22Rv1 (cell line): ENCODE data around the gene LMNTD1.

Source experiments
- ZFX ChIP-seq: fragments of 450-650 bp; IDR thresholded peaks from 2 replicates; pipeline ENCODE4 v1.6.1; 2017; ENCODE audit warnings: antibody characterized with exemption, borderline replicate concordance
- TF ChIP-seq, protein P1 (sequence below): fragments of 450-650 bp; IDR thresholded peaks from 2 replicates; pipeline ENCODE4 v1.5.1; 2017; ENCODE audit warnings: mild to moderate bottlenecking

DNA sequence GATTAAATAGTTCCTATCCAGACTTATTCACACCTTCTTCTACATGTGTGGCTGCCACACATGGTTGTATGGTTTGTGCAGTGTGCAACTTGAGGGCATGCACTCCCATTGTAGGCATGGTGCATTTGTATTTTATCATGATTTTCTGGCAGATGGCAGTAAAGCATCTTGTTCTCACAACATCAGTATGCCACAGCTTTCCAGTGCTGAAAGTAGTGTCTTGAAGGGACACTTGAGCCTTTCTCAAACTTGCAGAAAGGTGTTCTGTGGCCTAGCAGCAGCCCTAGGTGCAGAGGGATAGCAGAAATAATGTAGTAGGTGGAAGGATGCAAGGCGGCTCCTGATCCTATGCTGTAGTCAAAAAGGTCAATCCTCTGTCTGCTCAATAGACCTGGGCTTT, 72.9 kb downstream of the LMNTD1 start:
- TF ChIP-seq, protein P1, sequence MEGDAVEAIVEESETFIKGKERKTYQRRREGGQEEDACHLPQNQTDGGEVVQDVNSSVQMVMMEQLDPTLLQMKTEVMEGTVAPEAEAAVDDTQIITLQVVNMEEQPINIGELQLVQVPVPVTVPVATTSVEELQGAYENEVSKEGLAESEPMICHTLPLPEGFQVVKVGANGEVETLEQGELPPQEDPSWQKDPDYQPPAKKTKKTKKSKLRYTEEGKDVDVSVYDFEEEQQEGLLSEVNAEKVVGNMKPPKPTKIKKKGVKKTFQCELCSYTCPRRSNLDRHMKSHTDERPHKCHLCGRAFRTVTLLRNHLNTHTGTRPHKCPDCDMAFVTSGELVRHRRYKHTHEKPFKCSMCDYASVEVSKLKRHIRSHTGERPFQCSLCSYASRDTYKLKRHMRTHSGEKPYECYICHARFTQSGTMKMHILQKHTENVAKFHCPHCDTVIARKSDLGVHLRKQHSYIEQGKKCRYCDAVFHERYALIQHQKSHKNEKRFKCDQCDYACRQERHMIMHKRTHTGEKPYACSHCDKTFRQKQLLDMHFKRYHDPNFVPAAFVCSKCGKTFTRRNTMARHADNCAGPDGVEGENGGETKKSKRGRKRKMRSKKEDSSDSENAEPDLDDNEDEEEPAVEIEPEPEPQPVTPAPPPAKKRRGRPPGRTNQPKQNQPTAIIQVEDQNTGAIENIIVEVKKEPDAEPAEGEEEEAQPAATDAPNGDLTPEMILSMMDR = no peak
- TF ChIP-seq ZFX = no peak
